Femur (tissue), 1 donor: Measurements from ENCODE around the gene PIK3AP1.
"Not testable (repeated sequence)": the region's sequence is repeated elsewhere in the genome, so short reads cannot be mapped to it uniquely, and the experiment has no call there.

Experiments
- DNase-seq: peaks from one replicate; pipeline ENCODE4 v3.0.0-alpha.2; 2017

The PIK3AP1 gene

DNA sequence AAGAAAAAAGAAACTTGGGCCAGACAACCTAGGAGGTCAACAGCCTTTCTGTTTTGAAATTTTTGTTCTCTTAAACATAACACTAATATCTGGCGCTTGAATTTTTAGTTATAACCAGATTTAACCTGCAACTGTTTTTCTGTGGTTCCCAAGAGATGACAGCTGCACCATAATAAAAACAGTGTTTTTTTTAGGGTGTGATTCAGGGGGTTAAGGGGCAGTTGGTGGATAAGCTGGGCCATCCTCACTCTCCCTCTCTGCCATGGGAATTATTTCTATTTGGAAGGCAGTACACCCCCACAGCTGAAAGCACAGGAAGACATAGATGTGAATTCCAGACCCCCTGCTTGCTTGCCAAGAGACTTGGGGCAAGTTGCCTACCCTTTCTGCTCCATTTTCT is 113.4 kb downstream of the PIK3AP1 start:
- no peak for DNase-seq

DNA sequence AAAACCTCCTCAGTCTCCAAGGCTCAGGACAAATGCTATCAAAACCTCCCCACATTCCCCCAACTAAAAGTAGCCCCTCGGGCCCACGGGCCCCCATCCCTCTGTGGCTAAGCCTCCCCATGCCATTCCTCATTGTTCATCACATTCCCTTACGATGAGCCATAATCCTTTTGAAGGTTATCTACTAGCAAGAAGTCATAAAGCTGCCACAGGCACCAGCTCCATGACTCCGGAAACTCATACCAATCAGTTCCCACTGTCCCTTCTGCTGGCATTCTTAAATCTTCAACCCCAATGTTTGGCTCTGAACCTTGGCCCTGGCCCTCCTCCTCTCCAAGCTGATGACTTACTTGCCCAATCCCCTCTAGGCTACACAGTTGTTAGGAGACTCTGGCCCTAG is 114.1 kb downstream of the PIK3AP1 start:
- DNase-seq: no peak

DNA sequence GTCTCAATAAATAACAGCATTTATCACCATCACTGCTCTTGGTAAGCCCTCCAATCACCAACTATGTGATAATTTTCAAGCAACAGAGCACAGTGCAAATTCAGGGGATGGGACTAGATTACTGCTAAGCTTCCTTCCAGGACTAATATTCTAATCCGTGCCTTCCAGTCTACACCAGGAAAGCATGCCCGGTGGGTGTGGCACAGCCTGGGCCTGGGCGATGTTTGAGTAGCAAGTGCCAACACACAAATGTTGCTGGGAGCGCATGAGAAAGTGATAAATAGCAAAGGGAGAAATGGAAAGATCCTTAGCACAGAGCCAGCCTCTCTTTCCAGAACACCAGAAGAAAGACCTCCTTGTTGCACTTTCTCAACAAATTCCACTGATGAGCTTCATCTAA is 120.0 kb downstream of the PIK3AP1 start:
- DNase-seq: no peak

DNA sequence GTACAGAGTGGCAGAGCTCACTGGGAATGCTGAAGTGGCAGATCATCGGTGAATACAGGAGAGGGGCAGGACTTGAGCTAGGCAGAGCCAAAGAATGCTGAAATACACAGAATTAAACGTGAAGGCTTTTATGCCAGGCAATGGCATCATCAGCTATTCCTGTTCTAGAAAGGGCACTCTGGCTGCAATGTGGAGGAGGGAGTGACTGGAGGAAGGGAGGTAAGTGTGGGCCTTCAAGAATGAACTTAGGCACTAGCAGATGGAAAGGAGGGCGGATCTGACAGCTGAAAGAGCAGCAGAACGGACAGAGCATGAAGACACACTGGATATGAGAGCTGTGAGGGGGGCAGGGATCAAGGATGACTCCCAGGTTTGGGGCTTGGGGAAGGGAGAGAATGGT is 121.5 kb downstream of the PIK3AP1 start:
- no peak for DNase-seq

DNA sequence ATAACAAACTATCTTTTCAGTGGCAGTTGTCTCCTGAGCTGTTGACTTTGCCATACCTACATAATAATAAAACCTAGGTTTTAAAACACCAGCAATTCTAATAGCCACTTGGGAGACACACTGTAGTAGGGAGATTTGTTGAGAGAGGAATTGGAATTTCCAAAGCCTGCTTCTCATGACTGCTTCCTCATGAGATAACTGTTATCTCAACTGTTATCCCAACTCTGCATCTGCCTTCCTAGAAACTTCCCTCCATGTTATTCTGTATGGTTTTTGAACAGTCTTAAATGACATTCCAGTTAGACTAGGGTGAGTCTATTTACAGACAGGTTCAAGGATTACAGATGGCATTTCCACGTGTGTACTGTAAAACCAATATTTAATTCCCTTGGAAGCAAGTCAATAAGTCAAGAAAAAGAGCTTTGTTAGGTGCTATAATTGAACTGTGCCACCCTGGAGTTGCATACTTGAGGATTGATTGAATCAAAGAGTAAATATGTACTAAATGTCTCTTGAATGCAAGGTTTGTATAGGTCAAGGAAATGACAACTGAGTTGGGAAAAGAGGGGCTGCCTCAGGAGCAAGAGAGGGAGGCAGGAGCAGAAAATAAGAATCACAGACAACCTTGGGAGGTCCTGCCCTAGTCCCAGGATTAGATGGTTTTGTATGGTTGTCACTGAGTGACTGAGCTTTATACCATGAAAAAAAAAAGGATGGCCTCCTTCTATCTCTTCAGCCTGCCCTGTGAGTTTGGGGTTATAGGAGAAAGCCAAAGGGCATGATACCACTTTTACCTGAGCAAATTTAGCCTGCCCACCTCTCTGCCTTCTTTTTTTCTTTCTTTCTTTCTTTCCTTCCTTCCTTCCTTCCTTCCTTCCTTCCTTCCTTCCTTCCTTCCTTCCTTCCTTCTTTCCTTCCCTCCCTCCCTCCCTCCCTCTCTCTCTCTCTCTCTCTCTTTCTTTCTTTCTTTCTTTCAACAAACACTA is 123.6 kb downstream of the PIK3AP1 start:
- DNase-seq: no peak

DNA sequence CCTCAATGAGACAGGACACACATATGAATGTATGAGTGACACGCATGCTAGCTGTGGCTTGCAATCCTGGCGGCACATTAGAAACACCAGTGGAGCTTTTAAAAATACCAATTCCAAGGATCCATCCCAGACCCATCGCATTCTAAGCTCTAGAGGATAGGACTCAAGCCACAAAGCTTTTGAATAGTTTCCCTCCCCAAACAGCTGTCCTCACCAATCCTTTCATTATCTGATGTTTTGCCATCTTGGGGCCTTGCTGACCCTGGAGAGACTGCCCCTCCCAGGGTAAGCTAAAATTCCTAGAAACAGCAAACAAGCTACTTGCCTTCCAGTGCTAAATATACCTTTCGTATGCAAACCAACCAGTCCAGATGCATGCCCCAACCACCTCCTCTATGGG is 124.6 kb downstream of the PIK3AP1 start:
- DNase-seq: no peak

DNA sequence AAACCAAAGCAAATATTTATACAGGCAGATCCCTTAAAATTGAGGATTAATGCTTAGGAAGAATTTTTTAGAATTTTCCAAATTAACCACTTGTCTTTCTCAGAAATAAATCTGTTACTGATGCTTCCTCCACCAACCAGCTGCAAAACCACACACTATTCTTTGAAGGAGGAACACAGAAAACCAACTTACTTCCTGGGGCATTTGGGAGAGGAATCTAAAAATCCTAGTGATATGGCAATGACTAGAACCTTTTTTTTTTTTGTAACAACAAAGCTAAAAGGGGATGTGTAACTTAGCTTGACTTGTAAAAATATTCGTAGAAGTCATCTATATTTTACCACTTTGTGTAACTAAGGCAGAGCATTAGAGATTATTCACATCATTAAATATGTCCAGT is 128.4 kb downstream of the PIK3AP1 start:
- DNase-seq: no peak

DNA sequence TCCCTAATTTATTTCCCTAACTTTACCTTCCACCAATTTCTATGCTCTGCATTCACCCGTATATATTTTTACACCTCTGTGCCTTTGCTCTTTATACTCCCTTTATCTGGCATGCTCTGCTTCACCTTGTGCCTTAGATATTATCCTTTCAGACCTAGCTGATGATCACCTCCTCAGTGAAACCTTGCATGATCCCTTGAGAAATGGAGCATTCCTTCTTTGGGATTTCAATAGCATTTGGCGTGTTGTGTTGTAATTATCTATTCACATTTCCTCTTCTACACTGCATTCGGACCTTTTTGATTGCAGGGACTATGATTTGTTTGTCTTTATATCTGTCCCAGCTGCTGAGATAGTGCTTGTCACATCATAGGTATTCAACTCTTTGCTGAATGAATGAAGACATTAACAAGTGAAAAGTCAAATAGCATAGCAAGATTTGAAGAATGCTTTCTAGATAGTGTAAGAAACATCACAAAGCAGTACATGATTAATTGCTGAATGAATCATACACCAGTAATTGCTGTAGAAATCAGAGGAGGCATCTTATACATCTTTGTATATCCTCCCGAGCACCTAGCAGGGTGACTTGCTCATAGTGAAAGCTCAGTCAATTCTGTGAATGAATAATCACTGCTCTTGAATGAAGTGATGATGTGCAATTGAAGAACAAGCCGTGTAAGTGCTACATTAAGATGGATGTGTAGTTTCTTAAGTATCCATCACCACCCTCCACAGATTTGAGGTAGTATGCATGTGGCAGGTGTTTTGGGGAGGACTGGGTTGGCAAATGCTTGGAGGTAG is 131.5 kb downstream of the PIK3AP1 start:
- no peak for DNase-seq

DNA sequence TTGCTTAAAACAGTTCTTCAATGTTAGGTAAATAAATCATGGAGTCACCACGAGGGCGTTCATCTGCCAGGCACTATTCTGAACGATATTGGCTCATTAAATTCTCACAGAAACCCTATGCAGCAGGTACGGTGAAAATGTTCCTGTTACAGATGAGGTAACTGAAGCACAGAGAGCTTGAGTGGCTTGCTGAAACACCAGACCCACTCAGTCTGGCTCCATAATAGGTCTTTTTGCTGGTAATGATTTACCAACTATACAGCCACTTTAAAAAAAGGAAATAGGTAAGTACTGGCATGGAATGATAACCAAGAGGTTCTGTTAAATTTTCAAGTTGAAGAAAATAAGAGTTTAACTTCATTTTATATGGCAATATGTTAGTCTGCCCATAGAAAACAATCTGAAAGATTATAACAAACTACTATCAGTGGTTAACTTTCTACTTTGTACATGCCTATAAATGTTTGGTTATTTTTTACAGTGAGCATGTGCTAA is 132.2 kb downstream of the PIK3AP1 start:
- no peak for DNase-seq

DNA sequence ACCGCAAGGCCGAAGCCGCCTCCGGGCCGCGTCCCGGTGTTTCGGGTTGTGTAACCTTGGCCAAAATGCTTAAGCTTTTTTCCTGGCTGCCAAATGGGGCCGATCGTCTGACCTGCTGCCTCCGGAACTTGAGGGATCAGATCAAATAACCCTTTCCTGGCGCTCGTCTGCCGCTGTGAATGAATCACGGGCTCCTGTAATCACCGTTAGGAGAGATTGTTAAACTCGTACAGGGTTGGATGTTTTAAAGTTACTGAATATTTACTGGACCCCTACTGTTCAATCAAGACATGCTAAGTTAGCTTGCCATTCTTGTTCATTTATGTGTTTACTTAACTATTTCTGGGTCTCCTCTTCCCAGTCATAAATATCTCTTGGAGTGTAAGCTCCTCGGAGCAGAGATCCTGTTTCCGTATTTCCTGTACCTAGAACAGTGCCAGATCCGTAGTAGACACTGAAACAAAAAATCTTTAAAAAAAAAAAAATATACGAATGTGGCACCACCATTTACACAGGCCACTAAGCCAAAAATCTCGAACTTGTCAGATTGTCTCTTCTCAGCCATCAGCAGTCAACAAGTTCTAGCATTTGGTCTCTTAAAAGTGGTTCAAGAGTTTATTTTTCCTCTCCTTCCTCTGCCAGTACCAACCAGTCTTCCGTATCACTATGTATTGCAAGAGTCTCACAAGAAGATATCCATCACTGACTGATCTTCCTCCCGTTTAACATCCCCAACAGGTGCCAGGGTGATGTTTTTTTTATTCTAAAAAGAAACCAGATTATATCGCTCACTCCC is 132.9 kb downstream of the PIK3AP1 start:
- peak; percentile 82 for DNase-seq

DNA sequence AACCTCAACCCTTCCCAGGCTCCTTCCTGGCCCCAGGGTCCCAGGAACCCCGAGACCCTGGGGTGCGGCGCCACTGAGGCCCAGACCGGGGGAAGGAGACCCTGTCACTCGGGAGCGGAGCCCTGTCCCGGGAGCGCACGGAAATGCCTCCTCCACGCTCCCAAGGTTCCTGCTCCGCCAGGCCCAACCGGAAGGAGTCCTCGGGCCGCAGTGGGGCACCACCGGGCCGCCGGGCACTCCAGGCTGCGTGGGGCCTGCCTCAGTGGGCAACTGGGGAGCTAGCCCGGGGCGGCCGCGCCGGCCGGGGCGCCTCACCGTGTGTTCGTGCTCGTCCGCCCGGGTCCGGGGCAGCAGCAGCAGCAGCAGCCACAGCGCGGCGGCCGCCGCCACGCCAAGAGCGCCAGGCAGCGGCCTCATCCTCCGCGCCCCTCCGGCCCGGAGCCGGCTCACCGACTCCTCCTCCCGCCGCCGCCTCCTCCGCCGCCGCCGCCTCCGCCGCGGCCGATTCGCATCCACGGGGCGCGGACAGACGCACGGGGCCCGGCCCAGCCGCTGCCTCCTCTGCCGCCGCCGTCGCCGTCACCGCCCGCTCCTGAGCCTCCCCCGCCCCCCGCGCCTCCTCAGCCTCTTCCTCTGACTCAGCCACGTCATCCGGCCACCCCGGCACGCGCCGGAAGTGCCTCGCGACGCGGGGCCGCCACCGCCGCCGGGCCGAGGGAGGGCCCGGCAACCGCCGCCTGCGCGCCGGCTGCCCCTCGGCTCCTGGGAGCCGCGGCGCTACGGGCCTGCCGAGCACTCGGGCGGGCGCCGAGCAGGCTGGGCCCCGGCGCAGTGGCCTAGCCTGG is 133.7 kb downstream of the PIK3AP1 start, which contains the start of gene TM9SF3:
TSS of gene TM9SF3 (minus strand) at position 594 of the 845 bp plus-strand sequence. CDS start at position 417, 177 bp downstream.
- DNase-seq: peak; percentile 94

DNA sequence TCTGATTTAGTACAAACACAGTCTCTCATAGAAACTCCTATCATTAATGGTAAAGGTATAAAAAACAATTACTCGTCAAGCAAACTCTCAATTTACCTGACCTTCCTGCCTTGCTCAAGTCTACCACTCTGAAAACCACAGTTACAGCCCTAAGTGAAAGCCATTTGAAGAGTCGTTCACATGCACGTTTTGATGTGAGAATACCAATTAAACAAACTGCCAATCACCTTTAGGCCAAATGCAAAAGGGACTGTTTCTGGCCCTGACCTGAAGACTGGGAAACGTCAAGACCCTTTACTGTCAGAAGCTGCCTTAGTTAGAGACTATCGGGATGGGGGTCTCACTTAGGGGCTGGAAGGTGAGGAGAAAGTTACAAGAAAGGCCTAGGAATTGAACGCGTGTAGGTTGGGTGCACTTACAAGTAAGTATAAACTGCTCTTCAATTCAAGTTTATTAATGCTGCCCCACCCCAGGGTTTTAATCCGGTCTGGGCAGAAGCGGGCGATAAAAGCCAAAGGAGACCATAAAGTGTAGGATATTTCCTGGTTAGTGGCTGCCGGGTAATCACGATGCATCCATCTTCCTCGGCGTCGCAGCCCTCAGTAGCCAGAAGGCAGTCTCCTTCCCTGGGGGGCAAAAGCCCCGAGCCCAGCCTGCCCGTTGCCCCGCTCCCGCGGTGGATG is 134.4 kb downstream of the PIK3AP1 start:
- no peak for DNase-seq

DNA sequence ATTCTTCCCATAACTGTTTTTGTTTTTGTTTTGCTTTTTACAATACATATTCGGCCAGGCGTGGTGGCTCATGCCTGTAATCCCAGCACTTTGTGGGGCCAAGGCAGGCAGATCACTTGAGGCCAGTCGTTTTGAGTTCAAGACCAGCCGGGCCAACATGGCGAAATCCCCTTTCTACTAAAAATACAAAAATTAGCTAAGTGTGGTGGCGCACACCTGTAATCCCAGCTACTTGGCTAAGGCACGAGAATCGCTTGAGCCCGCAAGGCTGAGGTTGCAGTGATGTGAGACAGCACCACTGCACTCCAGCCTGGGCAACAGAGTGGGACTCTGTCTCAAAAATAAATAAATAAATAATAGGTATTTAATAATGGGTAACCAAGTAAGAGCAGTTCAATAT is 135.8 kb downstream of the PIK3AP1 start:
- DNase-seq: no peak

DNA sequence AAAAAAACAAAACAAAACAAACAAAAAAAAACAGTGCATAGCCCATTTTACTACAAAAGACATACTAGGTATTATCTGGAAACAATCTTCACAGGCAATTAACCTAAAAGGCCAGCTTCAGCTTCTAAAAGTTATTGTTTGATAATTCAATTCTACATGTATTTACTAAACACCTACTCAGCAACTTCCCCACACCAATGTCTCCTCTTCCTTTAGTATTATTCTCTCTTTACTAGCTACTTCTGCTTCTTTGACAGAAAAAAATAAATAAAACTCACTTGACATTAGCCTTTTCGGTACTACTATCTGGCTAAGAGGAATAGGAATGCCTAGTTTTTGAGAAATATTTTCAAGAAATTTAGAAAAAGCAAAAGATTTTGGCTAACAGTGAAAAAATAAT is 136.3 kb downstream of the PIK3AP1 start:
- DNase-seq: no peak

DNA sequence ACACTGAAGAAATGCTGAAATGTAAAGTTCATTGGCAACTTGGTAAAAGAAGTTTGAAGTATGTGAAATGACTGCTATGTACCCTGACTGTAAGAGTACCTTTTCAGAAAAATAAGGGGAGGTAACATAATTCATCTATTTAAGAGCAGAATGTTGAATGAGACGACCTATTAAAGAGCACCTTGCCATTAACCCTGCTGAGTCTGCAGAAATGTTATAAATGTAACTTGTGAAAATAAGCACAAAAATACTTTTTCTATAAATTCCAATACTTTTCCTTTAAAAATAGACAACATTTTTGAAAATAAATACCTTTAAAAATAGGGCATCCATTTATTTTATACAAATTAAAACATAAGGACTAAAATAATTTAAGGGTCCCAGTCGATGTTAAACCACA is 141.2 kb downstream of the PIK3AP1 start:
- DNase-seq: no peak

DNA sequence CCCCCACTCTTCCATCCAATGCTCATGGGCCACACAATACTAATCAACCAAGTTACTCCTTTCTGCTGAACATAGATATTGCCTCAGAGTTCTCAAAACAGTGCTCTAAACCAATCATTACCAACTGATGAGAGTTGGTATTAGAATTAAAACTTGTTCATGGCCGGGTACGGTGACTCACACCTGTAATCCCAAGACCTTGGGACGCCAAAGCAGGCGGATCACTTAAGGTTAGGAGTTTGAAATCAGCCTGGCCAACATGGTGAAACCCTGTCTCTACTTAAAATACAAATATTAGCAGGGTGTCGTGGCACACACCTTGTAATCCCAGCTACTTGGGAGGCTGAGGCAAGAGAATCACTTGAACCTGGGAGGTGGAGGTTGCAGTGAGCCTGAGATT is 141.7 kb downstream of the PIK3AP1 start:
- DNase-seq: no peak

DNA sequence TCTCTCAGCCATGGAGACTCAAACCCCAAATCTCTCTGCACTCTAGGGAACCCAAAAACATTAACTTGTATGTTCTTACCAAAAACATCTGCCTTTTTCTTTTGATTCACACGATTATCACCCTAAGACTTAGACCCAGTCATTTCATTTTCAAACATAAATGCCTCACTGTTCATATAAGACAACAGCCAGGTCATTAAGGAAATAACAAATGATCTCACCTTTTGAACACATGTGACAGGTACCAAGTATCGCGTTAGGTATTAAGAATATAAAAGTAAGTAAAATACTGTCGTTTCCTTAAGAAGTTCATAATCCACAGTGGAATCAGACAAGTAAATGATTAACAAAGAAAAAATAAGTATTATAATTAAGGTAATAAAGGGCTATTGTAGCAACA is 142.3 kb downstream of the PIK3AP1 start:
- DNase-seq: no peak

DNA sequence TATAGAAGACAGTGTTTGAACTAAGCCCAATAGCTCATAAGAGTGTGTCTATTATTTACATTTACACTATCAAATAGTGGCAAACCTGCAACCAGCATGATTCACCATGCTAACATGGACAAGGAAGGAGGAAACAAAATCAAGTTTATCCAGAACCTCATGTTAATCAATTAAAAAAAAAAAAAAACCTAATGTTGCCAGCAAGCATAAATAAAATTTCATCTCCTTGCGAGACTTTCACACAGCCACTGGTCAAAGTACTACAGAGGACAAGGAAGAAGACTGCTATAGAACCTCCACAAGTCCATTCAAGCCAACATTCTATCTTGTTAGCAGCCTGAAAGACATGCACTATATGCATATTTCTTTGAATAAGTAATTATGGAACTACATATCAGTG is 143.2 kb downstream of the PIK3AP1 start:
- no peak for DNase-seq

DNA sequence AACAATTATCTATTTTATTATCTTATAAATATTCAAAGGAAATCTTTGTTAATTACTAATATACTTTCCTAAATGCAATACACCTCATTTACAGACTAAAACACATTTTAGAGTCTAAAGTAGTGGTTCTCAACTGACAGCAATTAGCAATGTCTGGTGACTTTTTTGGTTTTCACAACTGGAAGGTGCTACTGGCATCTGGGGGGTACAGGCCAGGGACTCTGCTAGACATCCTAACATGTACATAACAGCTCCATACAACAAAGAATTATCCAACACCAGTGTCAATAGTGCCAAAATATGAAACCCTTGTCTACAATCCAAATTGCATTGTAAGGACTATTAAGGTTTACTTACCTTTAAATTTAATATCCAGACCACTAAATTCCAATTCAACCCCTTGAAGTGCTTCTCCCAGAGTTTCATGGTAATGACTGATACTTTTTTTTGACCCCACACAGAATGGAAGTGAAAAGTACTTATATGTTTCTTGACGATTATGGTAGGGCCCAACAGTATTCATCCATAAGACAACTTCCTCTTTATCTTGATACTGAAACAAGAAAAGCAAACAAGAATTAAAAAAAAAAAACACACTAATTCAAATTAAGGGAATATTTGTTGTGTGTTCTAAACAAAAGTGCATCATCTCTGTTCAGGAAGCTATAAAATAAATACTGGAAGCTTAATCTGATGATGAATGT is 143.9 kb downstream of the PIK3AP1 start:
- DNase-seq: no peak

DNA sequence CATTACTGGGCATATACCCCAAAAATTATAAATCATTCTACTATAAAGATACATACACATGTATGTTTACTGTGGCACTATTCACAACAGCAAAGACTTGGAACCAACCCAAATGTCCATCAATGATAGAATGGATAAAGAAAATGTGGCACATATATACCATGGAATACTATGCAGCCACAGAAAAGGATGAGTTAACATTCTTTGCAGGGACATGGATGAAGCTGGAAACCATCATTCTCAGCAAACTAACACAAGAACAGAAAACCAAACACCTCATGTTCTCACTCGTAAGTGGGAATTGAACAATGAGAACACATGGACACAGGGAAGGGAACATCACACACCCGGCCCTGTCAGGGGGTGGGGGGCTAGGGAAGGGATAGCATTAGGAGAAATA is 145.8 kb downstream of the PIK3AP1 start:
- not testable (repeated sequence) for DNase-seq

DNA sequence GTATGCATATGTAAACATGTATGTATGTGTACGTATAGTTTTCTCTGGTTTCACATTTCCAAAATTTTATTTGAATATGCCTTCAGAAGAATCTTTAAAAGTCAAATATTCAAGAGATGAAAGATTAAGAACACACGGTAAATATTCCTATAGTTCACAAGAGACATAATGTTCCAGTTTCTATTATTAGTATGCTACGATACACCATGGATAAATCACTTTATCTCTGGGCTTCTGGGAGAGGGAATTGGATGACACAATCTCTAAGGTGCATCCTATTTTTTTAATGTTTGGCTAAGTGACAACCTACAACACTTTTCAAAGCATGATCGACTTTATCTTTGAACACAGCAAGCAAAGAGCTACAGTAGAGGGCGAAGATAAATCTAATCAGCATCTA is 147.3 kb downstream of the PIK3AP1 start:
- DNase-seq: no peak
